H54 (cell line): ENCODE measurements around the gene GSG1L2.

ENCODE experiments used
- DNase-seq: peaks from one replicate; pipeline ENCODE4 v3.0.0; 2011; ENCODE audit warnings: low spot score, mixed read lengths; ENCODE audit not compliant: insufficient read length
- FAIRE-seq: peaks from 3 replicates; lab custom pipeline; 2011; peaks lifted over from hg19 to GRCh38; lab: Jason Lieb, UNC
- POLR2A ChIP-seq: IDR thresholded peaks from 2 replicates; pipeline ENCODE4 v1.6.1; 2011; ENCODE audit warnings: low read depth, mild to moderate bottlenecking, low read length

Gene GSG1L2

DNA sequence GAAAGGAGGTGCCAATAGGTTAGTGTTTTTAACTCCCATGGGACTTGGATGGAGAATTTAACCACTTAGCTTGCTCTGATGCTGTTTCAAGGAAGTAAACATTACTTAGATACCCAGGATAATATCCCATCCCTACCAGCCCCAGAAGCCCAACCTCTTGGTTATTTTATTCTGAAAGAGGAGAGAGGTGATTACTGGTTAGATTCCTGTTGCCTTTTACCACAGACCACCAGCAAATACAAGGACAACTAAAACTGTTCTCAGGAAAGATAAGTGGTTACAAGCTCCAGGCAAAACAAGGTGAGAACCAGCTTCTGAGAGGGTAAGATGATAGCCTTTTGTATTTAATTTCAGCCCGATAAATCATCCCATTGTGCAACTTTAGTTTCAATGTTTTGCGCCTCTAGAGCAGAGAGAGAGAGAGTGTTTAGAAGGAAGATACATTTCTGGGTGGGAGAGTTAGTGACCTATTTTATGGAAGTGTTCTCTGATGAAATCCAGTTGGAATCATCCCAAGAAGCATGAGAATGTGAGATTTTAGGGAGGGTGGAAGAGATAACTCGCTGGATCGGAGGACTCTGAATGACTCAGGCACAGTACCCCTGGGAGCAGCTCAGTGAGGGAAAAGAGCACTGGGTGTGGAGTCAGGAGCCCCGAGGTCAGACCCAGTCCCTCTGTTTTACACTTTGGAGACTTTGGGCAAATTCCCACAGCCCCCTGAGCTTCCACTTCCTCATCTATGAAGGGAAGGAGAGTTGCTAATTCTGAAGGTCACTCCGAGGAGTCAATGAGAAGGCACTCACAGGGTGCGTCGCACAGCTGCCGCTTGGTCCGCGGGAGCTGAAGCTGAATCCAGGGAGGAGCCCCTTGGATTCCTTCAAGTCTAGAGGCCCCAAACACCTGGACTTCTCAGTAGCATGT is 15.9 kb upstream of the GSG1L2 start:
- DNase-seq: peak; percentile 40
- TF ChIP-seq POLR2A: no peak
- FAIRE-seq: no peak

DNA sequence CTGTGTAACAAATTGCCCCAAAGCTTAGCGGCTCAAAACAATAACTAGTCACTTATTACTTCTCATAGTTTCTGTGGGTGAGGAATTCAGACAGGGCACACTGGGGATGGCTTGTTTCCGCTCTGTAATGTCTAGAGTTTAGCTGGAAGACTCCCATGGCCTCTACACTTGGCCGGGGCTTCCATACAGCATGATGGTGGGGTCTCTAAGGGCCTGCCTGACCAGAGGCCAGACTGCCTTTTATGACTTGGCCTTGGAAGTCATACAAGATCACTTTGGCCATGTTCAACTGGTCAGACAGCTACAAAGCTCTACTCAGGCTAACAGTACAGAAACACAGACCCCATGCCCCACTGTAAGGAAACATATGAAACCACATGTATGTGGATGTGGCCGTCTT is 12.0 kb upstream of the GSG1L2 start:
- DNase-seq (no peak), FAIRE-seq (no peak)
- TF ChIP-seq POLR2A: no peak

DNA sequence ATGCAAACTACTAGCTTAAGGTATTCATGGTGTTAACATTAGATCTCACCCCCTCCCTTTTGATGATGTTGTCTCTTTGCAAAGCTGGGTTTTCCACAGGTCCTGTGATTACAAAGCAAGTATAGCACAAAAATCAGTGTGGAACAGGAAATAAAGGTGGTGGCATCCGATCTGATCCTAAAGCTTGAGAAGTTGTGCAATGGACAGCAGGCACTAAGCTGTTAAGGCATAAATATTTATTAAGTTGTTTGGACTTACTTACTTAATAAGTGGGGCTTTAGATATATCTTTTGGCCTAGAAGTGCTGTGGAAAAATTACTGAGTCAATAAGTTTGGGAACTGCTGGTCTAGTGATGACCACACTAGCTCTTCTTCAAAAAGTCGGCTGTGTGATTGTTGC is 8.8 kb upstream of the GSG1L2 start:
- FAIRE-seq (no peak), DNase-seq (no peak)
- no peak for TF ChIP-seq POLR2A

DNA sequence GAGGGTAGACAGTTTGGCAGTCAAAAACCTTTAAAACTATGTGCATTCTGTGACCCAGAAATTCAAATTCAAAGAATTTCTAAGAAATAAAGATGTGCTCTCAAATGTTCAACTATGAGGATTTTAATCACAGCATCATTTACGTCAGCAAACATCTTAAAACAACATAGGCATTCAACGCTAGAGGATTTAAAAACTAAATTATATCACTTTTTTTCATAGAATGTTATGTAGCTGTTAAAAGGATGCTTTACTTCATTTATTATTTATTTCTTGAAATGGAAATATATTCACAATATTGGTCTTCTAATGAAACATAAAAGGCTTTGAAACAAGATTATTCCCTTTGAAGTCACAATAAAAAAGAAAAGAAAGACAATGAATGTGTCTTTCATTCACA is 7.5 kb upstream of the GSG1L2 start:
- FAIRE-seq (no peak), DNase-seq (no peak)
- no peak for TF ChIP-seq POLR2A

DNA sequence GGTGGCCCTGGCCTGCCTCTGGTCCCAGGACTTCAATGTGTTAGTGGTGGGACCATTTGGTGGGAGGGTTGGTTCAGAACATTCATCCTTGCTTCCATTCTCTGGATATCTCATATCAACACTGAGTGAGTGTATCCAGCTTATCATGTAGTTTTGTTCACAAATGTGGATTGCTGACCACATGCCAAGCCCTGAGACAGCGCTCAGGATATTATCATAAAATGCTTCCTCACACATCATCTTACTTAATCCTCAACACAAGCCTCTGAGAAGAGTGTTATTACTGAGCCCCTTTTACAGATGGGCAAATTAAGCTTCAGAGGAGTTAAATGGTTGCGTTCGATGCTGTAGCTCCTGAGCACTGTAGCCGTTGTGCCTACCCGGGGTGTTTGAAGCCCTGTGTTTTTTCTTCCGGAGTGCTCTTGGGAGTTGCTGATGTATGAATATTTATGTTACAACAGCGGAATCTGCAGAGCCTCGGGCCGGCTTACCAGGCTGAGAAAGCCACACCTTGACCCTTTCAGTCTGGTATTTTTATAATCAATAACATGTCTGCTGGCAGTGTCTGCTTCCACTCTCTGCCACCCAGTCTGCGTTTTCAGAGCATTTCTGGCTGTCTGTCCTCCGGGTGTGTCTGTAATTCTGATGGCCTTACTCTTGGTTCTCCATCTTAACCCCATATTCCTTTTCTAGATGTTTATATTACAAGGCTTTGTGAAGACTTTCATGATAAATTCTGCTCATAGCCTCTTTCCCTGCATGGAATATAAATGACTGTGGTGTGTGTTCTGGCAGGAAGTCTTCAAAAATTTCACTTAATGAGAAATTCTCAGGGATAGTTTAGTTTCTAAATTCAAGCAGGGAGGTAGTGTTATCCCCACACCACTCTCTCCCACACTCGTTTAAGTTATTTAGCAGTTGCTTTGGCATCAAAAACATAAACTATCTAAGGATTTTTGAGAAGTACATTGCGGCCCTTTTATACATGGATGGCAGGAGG is 6.7 kb upstream of the GSG1L2 start:
- no peak for FAIRE-seq
- TF ChIP-seq POLR2A: no peak
- no peak for DNase-seq

DNA sequence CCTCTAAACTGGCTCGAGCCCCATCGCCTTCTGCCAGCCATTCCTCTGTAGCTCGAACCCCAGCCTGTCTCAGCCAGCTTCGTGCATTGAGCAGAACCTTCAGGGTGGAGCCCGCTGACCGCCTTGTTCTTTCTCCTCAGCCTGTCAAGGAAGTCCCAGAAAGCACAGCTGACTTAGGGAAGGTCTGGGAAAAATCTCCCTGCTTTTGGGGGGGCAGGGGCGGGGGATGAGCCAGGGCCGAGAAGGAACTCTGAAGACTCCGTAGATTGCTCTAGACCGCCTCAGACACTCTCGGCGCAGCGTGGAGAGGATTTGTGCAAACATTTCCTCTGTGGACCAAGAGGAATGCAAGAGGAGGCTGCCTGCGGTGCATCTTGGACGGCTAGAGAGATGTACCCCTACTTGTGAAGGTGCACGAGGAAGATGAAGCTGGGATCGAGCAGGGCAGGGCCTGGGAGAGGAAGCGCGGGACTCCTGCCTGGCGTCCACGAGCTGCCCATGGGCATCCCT is 3.8 kb upstream of the GSG1L2 start, which contains the start of gene GLP2R:
TSS of gene GLP2R (plus strand) at position 284 of the 510 bp plus-strand sequence. CDS start at position 424, 140 bp downstream.
- TF ChIP-seq POLR2A: no peak
- DNase-seq (no peak), FAIRE-seq (no peak)

DNA sequence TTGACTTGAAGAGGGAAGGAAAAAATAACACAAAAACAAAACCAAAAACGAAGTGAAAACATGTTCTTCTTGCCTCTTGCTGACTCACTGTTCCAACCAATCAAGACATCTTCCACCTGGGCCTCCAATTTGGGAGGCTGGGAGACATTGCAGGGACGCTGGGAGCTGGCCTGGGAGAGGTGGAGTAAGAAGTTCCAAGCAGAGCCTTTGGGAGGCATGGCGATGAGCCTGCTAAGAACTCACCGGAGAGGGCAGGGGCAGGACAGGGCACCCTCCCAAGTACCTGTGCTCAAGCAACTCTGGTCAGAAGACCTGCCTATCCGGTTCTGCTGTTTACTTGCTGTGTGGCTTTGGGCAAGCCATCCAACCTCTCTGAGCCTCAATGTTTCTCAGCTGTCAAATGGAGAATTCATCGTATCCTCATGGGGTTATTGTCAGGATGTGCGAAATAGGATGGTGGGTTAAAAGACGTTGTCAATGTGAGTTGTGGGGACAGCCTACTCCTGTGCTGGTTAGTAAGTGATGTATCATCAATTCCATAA is 3.0 kb upstream of the GSG1L2 start:
- FAIRE-seq (no peak), DNase-seq (no peak)
- TF ChIP-seq POLR2A: no peak

DNA sequence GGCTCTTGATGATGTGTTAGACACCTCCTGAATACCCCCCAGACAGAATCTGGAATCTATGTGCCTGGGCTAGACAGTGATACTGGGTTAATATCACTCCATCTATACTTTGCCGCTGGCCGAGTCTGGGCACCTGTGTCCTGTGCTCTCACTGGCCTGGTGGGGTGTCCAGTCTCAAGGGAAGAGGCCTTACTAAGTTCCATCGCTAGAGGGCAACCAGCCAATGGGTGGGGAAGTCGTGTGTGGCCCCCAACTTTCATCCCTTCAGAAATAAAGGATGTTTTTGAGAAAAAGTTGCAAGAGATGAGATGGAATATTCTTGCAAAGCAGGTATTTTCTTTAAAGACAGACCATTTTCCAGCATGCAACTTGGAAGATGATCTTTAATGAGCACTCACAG is 2.2 kb upstream of the GSG1L2 start:
- FAIRE-seq: no peak
- DNase-seq: no peak
- no peak for TF ChIP-seq POLR2A

DNA sequence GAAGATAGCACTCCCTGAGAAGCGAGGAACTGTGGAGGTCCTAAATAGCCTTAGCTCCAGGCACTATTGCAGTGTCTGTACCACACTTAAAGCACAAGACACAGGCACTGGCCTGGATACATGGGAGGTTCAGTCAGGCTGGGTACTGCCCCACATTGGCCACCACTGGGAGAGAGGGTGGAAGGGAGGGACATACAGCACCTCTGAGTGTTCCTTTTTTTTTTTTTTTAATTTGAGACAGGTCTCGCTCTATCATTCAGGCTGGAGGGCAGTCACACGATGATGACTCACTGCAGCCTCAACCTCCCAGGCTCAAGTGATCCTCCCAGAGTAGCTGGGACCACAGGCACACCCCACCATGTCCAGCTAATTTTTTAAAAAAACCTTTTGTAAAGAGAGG is 1.4 kb downstream of the GSG1L2 start:
- TF ChIP-seq POLR2A: no peak
- FAIRE-seq: no peak
- DNase-seq: no peak

DNA sequence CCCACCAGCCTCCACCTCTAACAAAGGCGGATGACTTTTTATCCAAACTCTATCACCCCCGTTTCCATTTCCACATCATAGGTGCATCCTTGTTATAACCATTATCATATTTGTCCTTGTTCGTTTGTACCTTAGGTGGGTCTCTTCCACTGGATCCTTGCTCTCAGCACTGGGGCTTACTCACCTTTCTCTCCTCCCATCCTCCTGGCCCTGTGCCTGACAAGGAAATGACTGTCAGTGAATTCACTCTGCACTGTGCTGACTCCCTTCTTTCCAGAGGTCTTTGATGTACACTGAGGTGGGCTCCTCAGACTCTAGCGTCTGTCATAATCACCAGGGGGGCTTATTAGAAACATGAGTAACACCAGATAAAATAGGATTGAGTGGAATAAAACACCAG is 3.1 kb downstream of the GSG1L2 start:
- no peak for TF ChIP-seq POLR2A
- no peak for DNase-seq
- no peak for FAIRE-seq

DNA sequence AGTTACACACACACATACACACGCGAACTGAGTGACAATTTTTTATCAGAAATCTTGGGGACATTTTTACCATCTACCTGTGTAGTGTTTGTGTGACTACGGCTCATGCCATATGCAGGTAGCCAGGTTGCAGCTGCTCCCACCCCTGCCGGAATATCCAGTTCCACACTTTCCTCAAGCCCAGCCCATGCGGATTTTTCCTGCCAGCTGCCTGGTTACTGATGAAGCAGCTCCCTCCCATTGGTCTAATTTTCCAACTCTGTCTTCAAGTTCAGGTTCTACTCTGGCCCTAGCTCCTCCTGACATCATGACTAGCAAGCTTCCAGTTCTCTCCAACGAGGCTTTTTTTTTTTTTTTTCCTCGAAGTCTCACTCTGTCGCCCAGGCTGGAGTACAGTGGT is 4.8 kb downstream of the GSG1L2 start:
- no peak for TF ChIP-seq POLR2A
- DNase-seq (peak; percentile 64), FAIRE-seq (peak; percentile 43)

DNA sequence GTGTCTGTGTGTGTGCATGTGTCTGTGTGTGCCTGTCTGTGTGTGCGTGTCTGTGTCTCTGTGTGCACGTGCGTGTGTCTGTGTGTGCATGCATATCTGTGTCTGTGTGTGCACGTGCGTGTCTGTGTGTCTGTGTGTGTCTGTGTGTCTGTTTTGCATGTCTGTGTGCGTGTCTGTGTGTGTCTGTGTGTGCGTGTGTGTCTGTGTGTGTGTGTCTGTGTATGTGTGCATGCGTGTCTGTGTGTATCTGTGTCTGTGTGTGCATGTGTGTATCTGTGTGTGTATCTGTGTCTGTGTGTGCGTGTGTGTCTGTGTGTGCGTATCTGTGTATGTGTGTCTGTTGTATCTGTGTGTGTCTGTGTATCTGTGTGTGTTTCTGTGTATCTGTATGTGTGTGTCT is 5.4 kb downstream of the GSG1L2 start:
- FAIRE-seq (no peak), DNase-seq (no peak)
- TF ChIP-seq POLR2A: no peak

DNA sequence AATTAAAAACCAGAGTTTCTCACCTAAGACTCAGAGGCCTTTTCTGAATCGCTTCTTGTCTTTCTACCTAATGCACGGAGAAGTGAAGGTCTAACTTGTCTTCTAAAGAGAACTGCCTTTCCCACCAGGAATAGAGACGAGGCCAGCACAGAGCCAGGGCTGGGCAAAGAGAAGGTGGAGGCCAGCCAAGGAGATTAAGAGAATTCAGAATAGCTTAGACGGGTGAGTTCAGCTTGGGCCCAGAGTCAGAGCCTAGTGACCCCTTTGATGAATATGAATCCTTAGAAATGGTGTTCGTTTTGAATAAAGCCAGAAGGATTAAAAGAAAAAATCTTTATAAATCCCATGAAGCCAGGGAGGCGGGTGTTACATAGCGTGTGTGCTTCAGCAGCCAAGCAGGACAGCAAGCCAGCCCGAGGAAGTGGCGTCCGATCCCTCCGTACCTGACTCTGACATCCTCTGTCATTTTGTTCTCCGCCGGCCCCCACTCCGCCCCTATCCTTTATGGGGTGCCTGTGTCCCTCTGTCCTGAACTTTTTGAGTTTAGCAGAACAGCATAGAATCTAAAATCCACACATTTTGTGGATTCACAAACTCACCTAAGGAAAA is 7.4 kb downstream of the GSG1L2 start:
- TF ChIP-seq POLR2A: no peak
- DNase-seq (no peak), FAIRE-seq (no peak)
